Activated CD8-positive, alpha-beta T cell treated with anti-CD3 and anti-CD28 coated beads, Interleukin-2, amount 10 ng/mL, durations not matched to agents 7 days and 5 days (primary cell): ENCODE results near the gene SIK3. TPM values are rescaled to one million over a fixed set of nuclear protein-coding genes. Genes with fewer than 3 reads are reported as not detected.
A peak's percentile ranks its signal among the peaks of the same experiment; 100 is the strongest.
"Not testable (repeated sequence)": the region's sequence is repeated elsewhere in the genome, so short reads cannot be mapped to it uniquely, and the experiment has no call there.

Experiments used
- ATAC-seq: fragments of 150-1000 bp; cut with Tn5 transposase; one replicate; pipeline ENCODE4 v1.10.0; 2021; ENCODE audit warnings: moderate library complexity
- CTCF ChIA-PET: fragments of 350-600 bp; sonication (Branson Sonifier 250); formaldehyde crosslinking; loops from one replicate; lab custom pipeline; 2021; ENCODE audit warnings: antibody characterized with exemption; lab: Charles Lee
- POLR2A ChIA-PET: fragments of 350-600 bp; sonication (Branson Sonifier 250); formaldehyde crosslinking; loops from one replicate; lab custom pipeline; 2021; ENCODE audit warnings: antibody characterized with exemption; lab: Charles Lee
- DNase-seq: peaks from one replicate; pipeline ENCODE4 v3.0.0-alpha.2; 2020
- H3K27ac Mint-ChIP-seq: one replicate; pipeline ENCODE4 v1.8.0; 2021; ENCODE audit warnings: mild to moderate bottlenecking, mixed read lengths
- H3K27me3 Mint-ChIP-seq: one replicate; pipeline ENCODE4 v1.8.0; 2021; ENCODE audit warnings: low read depth, mixed read lengths
- H3K36me3 Mint-ChIP-seq: one replicate; pipeline ENCODE4 v1.8.0; 2021; ENCODE audit warnings: low read depth, mixed read lengths
- H3K4me1 Mint-ChIP-seq: one replicate; pipeline ENCODE4 v1.8.0; 2021; ENCODE audit warnings: low read depth, mixed read lengths
- H3K4me3 Mint-ChIP-seq: one replicate; pipeline ENCODE4 v1.8.0; 2021; ENCODE audit warnings: mild to moderate bottlenecking, mixed read lengths
- H3K9me3 Mint-ChIP-seq: one replicate; pipeline ENCODE4 v1.8.0; 2022; ENCODE audit warnings: mixed read lengths; ENCODE audit not compliant: insufficient read depth
- total RNA-seq, 2 experiments: library from RNA; stranded (reverse); gene quantifications; one replicate each; pipeline ENCODE4 v1.2.3, GENCODE V29; 2021

Gene SIK3
- 10 to 100 TPM; 25.9 to 31.4 TPM for total RNA-seq

GRCh38 chr11:117098269-117099232, at the start of gene SIK3:
SIK3 (minus strand) TSS chr11:117098428; CDS start chr11:117098415, 13 bp downstream.
- Mint-ChIP-seq H3K4me1 (peaks cover 44% of the 10 kb centered on the region), H3K27ac (peak within 1 kb of the TSS; percentile 93), H3K27me3 (no peaks in the 10 kb centered on the region), H3K9me3 (no peaks in the 10 kb centered on the region), H3K36me3 (no peaks in the 10 kb centered on the region), H3K4me3 (peak within 1 kb of the TSS; percentile 93)
- POLR2A ChIA-PET: interaction anchor here (0.7 to 1.6 kb wide), 5 partner anchors 167 to 327 kb away, joined by 3 to 7 read pairs (median 5); no protein-coding TSS in a partner anchor
- DNase-seq (peak; percentile 93), ATAC-seq (peak; percentile 73)
- CTCF ChIA-PET: interaction anchor here (1.3 to 4.5 kb wide), 7 partner anchors 127 to 308 kb away, joined by 3 to 45 read pairs (median 13); partner anchors contain the start of gene APOA5

- CTCF ChIA-PET: interaction anchor here (0.7 to 4.1 kb wide), 4 partner anchors 34 to 355 kb away, joined by 3 to 32 read pairs (median 4); partner anchors contain the start of genes APOA5 and SIDT2
- Mint-ChIP-seq H3K27ac (no peak overlapping the region), H3K9me3 (no peaks in the 10 kb centered on the region), H3K27me3 (peaks cover 4% of the 10 kb centered on the region), H3K4me3 (peak overlapping the region; percentile 92), H3K36me3 (peaks cover 41% of the 10 kb centered on the region), H3K4me1 (peaks cover 42% of the 10 kb centered on the region)
- DNase-seq (no peak), ATAC-seq (no peak)
- POLR2A ChIA-PET: interaction anchor here (0.6 kb wide), 2 partner anchors 10 to 65 kb away, joined by 3 read pairs; no protein-coding TSS in a partner anchor
Observed at GRCh38 chr11:117146521-117146920, 48.3 kb upstream of the SIK3 start.

- Mint-ChIP-seq H3K27ac (peak overlapping the region; percentile 92), H3K4me1 (peaks cover 42% of the 10 kb centered on the region), H3K27me3 (peaks cover 14% of the 10 kb centered on the region), H3K36me3 (peaks cover 35% of the 10 kb centered on the region), H3K4me3 (peak overlapping the region; percentile 92), H3K9me3 (no peaks in the 10 kb centered on the region)
- DNase-seq: peak; percentile 25
- no peak for ATAC-seq
- CTCF ChIA-PET: interaction anchor here (0.7 to 4.1 kb wide), 11 partner anchors 12 to 354 kb away, joined by 3 to 32 read pairs (median 4); partner anchors contain the start of genes APOA5 and SIDT2
- POLR2A ChIA-PET: interaction anchor here (0.7 to 2.8 kb wide), 4 partner anchors 30 to 355 kb away, joined by 3 to 32 read pairs (median 9); partner anchors contain the start of genes APOA5, PCSK7 and SIDT2
Observed at GRCh38 chr11:117145393-117145761, 47.1 kb upstream of the SIK3 start.

- H3K27me3 Mint-ChIP-seq: peaks cover 21% of the 10 kb centered on the region
- POLR2A ChIA-PET: interaction anchor here (0.7 to 2.8 kb wide), 16 partner anchors 22 to 391 kb away, joined by 3 to 32 read pairs (median 3); partner anchors contain the start of genes APOA5, PCSK7, RNF214 and SIDT2
- peak; percentile 41 for DNase-seq
- peaks cover 42% of the 10 kb centered on the region for H3K4me1 Mint-ChIP-seq
- H3K27ac Mint-ChIP-seq: peak overlapping the region; percentile 92
- CTCF ChIA-PET: interaction anchor here (0.6 to 4.1 kb wide), 18 partner anchors 10 to 412 kb away, joined by 3 to 32 read pairs (median 4); partner anchors contain the start of genes APOA5, PCSK7 and SIDT2
- ATAC-seq: peak; percentile 67
- H3K4me3 Mint-ChIP-seq: peak overlapping the region; percentile 92
- H3K36me3 Mint-ChIP-seq: peaks cover 31% of the 10 kb centered on the region
- no peaks in the 10 kb centered on the region for H3K9me3 Mint-ChIP-seq
Observed at GRCh38 chr11:117144477-117145392, 46.5 kb upstream of the SIK3 start.

- Mint-ChIP-seq H3K27ac (peak within 1 kb of the TSS; percentile 92), H3K4me3 (peak within 1 kb of the TSS; percentile 92), H3K27me3 (peaks cover 21% of the 10 kb centered on the region), H3K4me1 (peaks cover 42% of the 10 kb centered on the region), H3K36me3 (peaks cover 29% of the 10 kb centered on the region), H3K9me3 (no peaks in the 10 kb centered on the region)
- CTCF ChIA-PET: interaction anchor here (1.0 to 4.1 kb wide), 14 partner anchors 11 to 411 kb away, joined by 3 to 32 read pairs (median 4); partner anchors contain the start of genes APOA5, PCSK7 and SIDT2
- POLR2A ChIA-PET: interaction anchor here (0.6 to 2.8 kb wide), 17 partner anchors 23 to 390 kb away, joined by 3 to 32 read pairs (median 4); partner anchors contain the start of genes APOA5, PCSK7, RNF214 and SIDT2
- ATAC-seq: peak; percentile 95
- peak; percentile 97 for DNase-seq
Observed at GRCh38 chr11:117143871-117144476, 45.7 kb upstream of the SIK3 start, which contains the start of gene PAFAH1B2. PAFAH1B2 (plus strand) TSS chr11:117144287; CDS start chr11:117152448, 8,161 bp downstream.

- ChIA-PET POLR2A (interaction anchor here (0.6 to 2.8 kb wide), 6 partner anchors 36 to 390 kb away, joined by 3 to 32 read pairs (median 4); partner anchors contain the start of genes SIDT2 and ZPR1), CTCF (interaction anchor here (1.3 to 4.1 kb wide), 5 partner anchors 29 to 352 kb away, joined by 5 to 32 read pairs (median 12); partner anchors contain the start of genes APOA5, PCSK7 and SIDT2)
- peak overlapping the region; percentile 92 for H3K27ac Mint-ChIP-seq
- H3K4me3 Mint-ChIP-seq: peak overlapping the region; percentile 92
- peaks cover 40% of the 10 kb centered on the region for H3K4me1 Mint-ChIP-seq
- H3K27me3 Mint-ChIP-seq: peaks cover 21% of the 10 kb centered on the region
- H3K9me3 Mint-ChIP-seq: no peaks in the 10 kb centered on the region
- ATAC-seq: peak; percentile 23
- H3K36me3 Mint-ChIP-seq: peaks cover 28% of the 10 kb centered on the region
- DNase-seq: peak; percentile 42
Observed at GRCh38 chr11:117143390-117143789, 45.2 kb upstream of the SIK3 start.

- DNase-seq, H3K36me3 Mint-ChIP-seq, H3K27ac Mint-ChIP-seq, CTCF ChIA-PET, POLR2A ChIA-PET, ATAC-seq, H3K9me3 Mint-ChIP-seq, H3K4me1 Mint-ChIP-seq, H3K4me3 Mint-ChIP-seq: not testable (repeated sequence)
- H3K27me3 Mint-ChIP-seq: peaks cover 21% of the 10 kb centered on the region
Observed at GRCh38 chr11:117137223-117138086, 39.2 kb upstream of the SIK3 start.

- H3K4me3 Mint-ChIP-seq, H3K36me3 Mint-ChIP-seq, ATAC-seq, H3K27me3 Mint-ChIP-seq, H3K9me3 Mint-ChIP-seq, CTCF ChIA-PET, H3K4me1 Mint-ChIP-seq, H3K27ac Mint-ChIP-seq, DNase-seq, POLR2A ChIA-PET: not testable (repeated sequence)
Observed at GRCh38 chr11:117134979-117135378, 36.8 kb upstream of the SIK3 start.

- Mint-ChIP-seq H3K9me3 (no peaks in the 10 kb centered on the region), H3K4me3 (no peak overlapping the region), H3K27ac (no peak overlapping the region), H3K4me1 (peaks cover 9% of the 10 kb centered on the region), H3K36me3 (no peaks in the 10 kb centered on the region), H3K27me3 (no peaks in the 10 kb centered on the region)
- ChIA-PET POLR2A (no interaction called here), CTCF (interaction anchor here (1.4 to 1.6 kb wide), 2 partner anchors 11 to 402 kb away, joined by 3 to 9 read pairs; no protein-coding TSS in a partner anchor)
- ATAC-seq (no peak), DNase-seq (no peak)
Observed at GRCh38 chr11:117134431-117134830, 36.2 kb upstream of the SIK3 start.
